ENCODE results near the gene SAAL1. TPM values are rescaled to one million over a fixed set of nuclear protein-coding genes. Genes with fewer than 3 reads are reported as not detected.

The SAAL1 gene
- total RNA-seq, 1 experiment from 2014 or later: 37.9 TPM

Other genes with a start within 250 kb of the SAAL1 start
- 28.2 and 111 TPM in 2 replicates for gene SERGEF, start 93.0 kb downstream of the SAAL1 start, total RNA-seq (2014; rRNA removed; shearing (Covaris generic))
- gene TPH1, start 59.8 kb downstream of the SAAL1 start, total RNA-seq (2014; rRNA removed; shearing (Covaris generic)): 0.25 TPM in 1 of 2 replicates, not detected in the other
- not detected in 2 replicates for gene MRGPRX3, start 26.5 kb upstream of the SAAL1 start, total RNA-seq (2014; rRNA removed; shearing (Covaris generic))
- gene MRGPRX4, start 66.8 kb upstream of the SAAL1 start, total RNA-seq (2014; rRNA removed; shearing (Covaris generic)): not detected in 2 replicates
- gene SAA4, start 130.7 kb upstream of the SAAL1 start, total RNA-seq (2014; rRNA removed; shearing (Covaris generic)): not detected in 2 replicates
- not detected in 2 replicates for gene SAA2, start 142.6 kb upstream of the SAAL1 start, total RNA-seq (2014; rRNA removed; shearing (Covaris generic))
- gene SAA1, start 160.2 kb upstream of the SAAL1 start, total RNA-seq (2014; rRNA removed; shearing (Covaris generic)): 3.3 and 4.6 TPM in 2 replicates
- 26.4 and 33.0 TPM in 2 replicates for gene HPS5, start 216.1 kb upstream of the SAAL1 start, total RNA-seq (2014; rRNA removed; shearing (Covaris generic))
- 67.3 and 111 TPM in 2 replicates for gene GTF2H1, start 216.5 kb upstream of the SAAL1 start, total RNA-seq (2014; rRNA removed; shearing (Covaris generic))

All from G401 (cell line).